Suprapubic skin (tissue), 4 donors: Measurements from ENCODE around the gene PNPLA2. TPM values are rescaled to one million over a fixed set of nuclear protein-coding genes. Genes with fewer than 3 reads are reported as not detected.

Source experiments
- DNase-seq, 2 donors: peaks; one replicate each; pipeline ENCODE4 v3.0.0-alpha.2; 2019; ENCODE audit warnings: low spot score in 2 of 2
- H3K27ac ChIP-seq: fragments of 200-600 bp; sonication (generic); one replicate; pipeline ENCODE4 v1.5.1; 2019
- H3K27me3 ChIP-seq: fragments of 200-600 bp; sonication (generic); one replicate; pipeline ENCODE4 v1.5.1; 2019
- H3K36me3 ChIP-seq: fragments of 200-600 bp; sonication (generic); one replicate; pipeline ENCODE4 v1.5.1; 2019
- H3K4me1 ChIP-seq: fragments of 200-600 bp; sonication (generic); one replicate; pipeline ENCODE4 v1.5.1; 2019
- H3K4me3 ChIP-seq: fragments of 200-600 bp; sonication (generic); one replicate; pipeline ENCODE4 v1.5.1; 2019; ENCODE audit warnings: mild to moderate bottlenecking
- H3K9me3 ChIP-seq: fragments of 200-600 bp; sonication (generic); one replicate; pipeline ENCODE4 v1.5.1; 2019
- CTCF ChIP-seq, 2 donors: fragments of 200-600 bp in 1 of 2; fragments of 450-650 bp in 1 of 2; sonication (generic) in 1 of 2; IDR thresholded peaks; one replicate each; pipeline ENCODE4 v1.5.1; 2016 to 2019; ENCODE audit warnings: antibody characterized with exemption in 2 of 2, mild to moderate bottlenecking in 1 of 2, moderate library complexity in 1 of 2
- EP300 ChIP-seq: sonication (generic); formaldehyde crosslinking; IDR thresholded peaks from one replicate; pipeline ENCODE4 v1.6.1; 2017; ENCODE audit warnings: antibody characterized with exemption
- POLR2A ChIP-seq, 2 donors: fragments of 450-650 bp; IDR thresholded peaks; one replicate each; pipeline ENCODE4 v1.6.1; 2017; ENCODE audit warnings: antibody characterized with exemption in 2 of 2, mild to moderate bottlenecking in 2 of 2, moderate library complexity in 2 of 2
- POLR2AphosphoS5 ChIP-seq, 3 donors: sonication (generic); formaldehyde crosslinking; IDR thresholded peaks; one replicate each; pipeline ENCODE4 v1.6.1; 2017; ENCODE audit warnings: antibody characterized with exemption in 3 of 3
- WGBS: methylation state at CpG from one replicate; pipeline ENCODE4 v1.1.5; 2018; 5-methylcytosine and 5-hydroxymethylcytosine counted together
- total RNA-seq, 4 donors: library from RNA; depleted of rRNA; stranded (reverse); fragments of >200 nt; gene quantifications; one replicate each; pipeline ENCODE4 v1.1.0, GENCODE V29; 2016

Gene PNPLA2
- total RNA-seq, 4 donors from 2014 or later = 74.9 to 117 (median 85.9) TPM

GRCh38 chr11:864898-865297, 46.2 kb downstream of the PNPLA2 start:
- DNase-seq = no peak
- Histone ChIP-seq H3K4me1 (peaks cover 17% of the 10 kb centered on the region), H3K4me3 (no peak overlapping the region), H3K36me3 (peaks cover 63% of the 10 kb centered on the region), H3K27me3 (no peaks in the 10 kb centered on the region), H3K9me3 (no peaks in the 10 kb centered on the region), H3K27ac (no peak overlapping the region)
- WGBS = 92% methylated on average over 8 of the region's 11 CpGs
- TF ChIP-seq POLR2A (IDR thresholded peaks at IDR 0.05) (no peak), POLR2AphosphoS5 (IDR thresholded peaks at IDR 0.05) (no peak)

- TF ChIP-seq CTCF (IDR thresholded peaks at IDR 0.05) (no peak), EP300 (no peak), POLR2A (IDR thresholded peaks at IDR 0.05) (no peak), POLR2AphosphoS5 (IDR thresholded peaks at IDR 0.05) (no peak)
- 51% methylated on average over 6 of the region's 41 CpGs for WGBS
- Histone ChIP-seq H3K4me1 (peaks cover 13% of the 10 kb centered on the region), H3K36me3 (peaks cover 65% of the 10 kb centered on the region), H3K27ac (no peak overlapping the region), H3K4me3 (no peak overlapping the region), H3K9me3 (no peaks in the 10 kb centered on the region), H3K27me3 (no peaks in the 10 kb centered on the region)
- DNase-seq = no peak
Measured at GRCh38 chr11:865462-866430, 47.0 kb downstream of the PNPLA2 start.

- Histone ChIP-seq H3K27ac (no peak overlapping the region), H3K27me3 (no peaks in the 10 kb centered on the region), H3K36me3 (peaks cover 65% of the 10 kb centered on the region), H3K9me3 (no peaks in the 10 kb centered on the region), H3K4me1 (peaks cover 13% of the 10 kb centered on the region), H3K4me3 (no peak overlapping the region)
- no peak for DNase-seq
- no CpG with 5 or more reads among the region's 14 CpGs for WGBS
- TF ChIP-seq POLR2A (IDR thresholded peaks at IDR 0.05) = no peak
Measured at GRCh38 chr11:866481-866880, 47.8 kb downstream of the PNPLA2 start.

GRCh38 chr11:867856-868358, 49.2 kb downstream of the PNPLA2 start:
- H3K9me3 ChIP-seq = no peaks in the 10 kb centered on the region
- H3K27me3 ChIP-seq = no peaks in the 10 kb centered on the region
- H3K27ac ChIP-seq = no peak overlapping the region
- H3K4me1 ChIP-seq = peaks cover under 1% of the 10 kb centered on the region
- H3K36me3 ChIP-seq = peaks cover 55% of the 10 kb centered on the region
- no peak overlapping the region for H3K4me3 ChIP-seq
- 77% methylated on average over 8 of the region's 8 CpGs for WGBS
- no peak for TF ChIP-seq POLR2AphosphoS5 (IDR thresholded peaks at IDR 0.05)
- no peak for TF ChIP-seq EP300
- no peak for TF ChIP-seq CTCF (IDR thresholded peaks at IDR 0.05)
- TF ChIP-seq POLR2A (IDR thresholded peaks at IDR 0.05) = no peak
- no peak for DNase-seq

GRCh38 chr11:868394-868793, 49.7 kb downstream of the PNPLA2 start:
- TF ChIP-seq EP300 (no peak), POLR2AphosphoS5 (IDR thresholded peaks at IDR 0.05) (no peak), POLR2A (IDR thresholded peaks at IDR 0.05) (no peak), CTCF (IDR thresholded peaks at IDR 0.05) (no peak)
- DNase-seq = no peak
- Histone ChIP-seq H3K4me3 (no peak overlapping the region), H3K27ac (no peak overlapping the region), H3K36me3 (peaks cover 51% of the 10 kb centered on the region), H3K4me1 (no peaks in the 10 kb centered on the region), H3K9me3 (no peaks in the 10 kb centered on the region), H3K27me3 (no peaks in the 10 kb centered on the region)
- 89% methylated on average over 17 of the region's 17 CpGs for WGBS

GRCh38 chr11:868802-869201, 50.1 kb downstream of the PNPLA2 start:
- H3K4me3 ChIP-seq = no peak overlapping the region
- no peaks in the 10 kb centered on the region for H3K4me1 ChIP-seq
- no peak for DNase-seq
- peaks cover 47% of the 10 kb centered on the region for H3K36me3 ChIP-seq
- WGBS = 80% methylated on average over 4 of the region's 12 CpGs
- no peaks in the 10 kb centered on the region for H3K27me3 ChIP-seq
- TF ChIP-seq POLR2AphosphoS5 (IDR thresholded peaks at IDR 0.05) = no peak
- TF ChIP-seq CTCF (IDR thresholded peaks at IDR 0.05) = no peak
- TF ChIP-seq POLR2A (IDR thresholded peaks at IDR 0.05) = no peak
- no peaks in the 10 kb centered on the region for H3K9me3 ChIP-seq
- H3K27ac ChIP-seq = no peak overlapping the region
